Prostate gland (tissue), 2 donors: Measurements from ENCODE around the gene ACACB. TPM values are rescaled to one million over a fixed set of nuclear protein-coding genes. Genes with fewer than 3 reads are reported as not detected.

Experiments used
- DNase-seq: peaks from one replicate; pipeline ENCODE4 v3.0.0-alpha.2; 2019; ENCODE audit warnings: low spot score
- H3K27ac ChIP-seq, 2 donors: fragments of 200-600 bp; sonication (generic); 2 replicates each; pipeline ENCODE4 v1.5.1; 2017 to 2019
- H3K27me3 ChIP-seq: fragments of 200-600 bp; sonication (generic); replicated peaks from 2 replicates; pipeline ENCODE4 v1.5.1; 2019; ENCODE audit not compliant: insufficient read depth
- H3K36me3 ChIP-seq, 2 donors: fragments of 200-600 bp; sonication (generic); 1 replicate in 1 of 2; 2 replicates in 1 of 2; pipeline versions ENCODE4 v1.5.1 to v1.8.1; 2017 to 2019
- H3K4me1 ChIP-seq: fragments of 200-600 bp; sonication (generic); replicated peaks from 2 replicates; pipeline ENCODE4 v1.5.1; 2019
- H3K4me3 ChIP-seq, 2 donors: fragments of 200-600 bp; sonication (generic); 2 replicates each; pipeline ENCODE4 v1.5.1; 2017 to 2019
- H3K9me3 ChIP-seq: fragments of 200-600 bp; sonication (generic); 2 replicates; pipeline ENCODE4 v1.5.1; 2017
- CTCF ChIP-seq, 4 experiments: fragments of 200-600 bp in 2 of 4; fragments of 450-650 bp in 2 of 4; sonication (generic) in 2 of 4; IDR thresholded peaks; 1 replicate in 3 of 4; 2 replicates in 1 of 4; pipeline ENCODE4 v1.5.1; 2016 to 2019; ENCODE audit warnings: antibody characterized with exemption in 4 of 4, mild to moderate bottlenecking in 2 of 4, moderate library complexity in 2 of 4
- POLR2A ChIP-seq: fragments of 450-650 bp; IDR thresholded peaks from one replicate; pipeline ENCODE4 v1.6.1; 2016; ENCODE audit warnings: antibody characterized with exemption, mild to moderate bottlenecking
- POLR2AphosphoS5 ChIP-seq: sonication (generic); formaldehyde crosslinking; IDR thresholded peaks from one replicate; pipeline ENCODE4 v1.6.1; 2017; ENCODE audit warnings: antibody characterized with exemption
- WGBS: methylation state at CpG from one replicate; pipeline ENCODE4 v1.1.5; 2018; 5-methylcytosine and 5-hydroxymethylcytosine counted together
- intact Hi-C: fragments of 100-400 bp; cut with DNase I; formaldehyde crosslinking; loops from one replicate; pipeline ENCODE4 v1.14.2; 2022
- total RNA-seq, 2 donors: library from RNA; depleted of rRNA; stranded (reverse); fragments of >200 nt; gene quantifications; one replicate each; pipeline ENCODE4 v1.1.0, GENCODE V29; 2016

The ACACB gene
- total RNA-seq, 2 donors from 2014 or later: 52.5 to 63.3 TPM

GRCh38 chr12:109286252-109286651 lies 169.9 kb downstream of the ACACB start:
- no peaks in the 10 kb centered on the region for H3K4me1 ChIP-seq
- no peaks in the 10 kb centered on the region for H3K36me3 ChIP-seq
- H3K27ac ChIP-seq: no peak overlapping the region
- no peak overlapping the region for H3K4me3 ChIP-seq
- no peak for DNase-seq
- H3K9me3 ChIP-seq: no peaks in the 10 kb centered on the region
- intact Hi-C loops: no loop called here
- H3K27me3 ChIP-seq: no peaks in the 10 kb centered on the region
- TF ChIP-seq CTCF (IDR thresholded peaks at IDR 0.05) (no peak), POLR2AphosphoS5 (no peak), POLR2A (no peak)

GRCh38 chr12:109286652-109287051 lies 170.3 kb downstream of the ACACB start:
- TF ChIP-seq POLR2A (no peak), CTCF (IDR thresholded peaks at IDR 0.05) (no peak), POLR2AphosphoS5 (no peak)
- intact Hi-C loops: no loop called here
- no peaks in the 10 kb centered on the region for H3K27me3 ChIP-seq
- H3K27ac ChIP-seq: no peak overlapping the region
- H3K4me3 ChIP-seq: no peak overlapping the region
- 91% methylated on average over 4 of the region's 4 CpGs for WGBS
- no peak for DNase-seq
- no peaks in the 10 kb centered on the region for H3K9me3 ChIP-seq
- H3K36me3 ChIP-seq: no peaks in the 10 kb centered on the region
- no peaks in the 10 kb centered on the region for H3K4me1 ChIP-seq

- intact Hi-C loops: no loop called here
- 83% methylated on average over 7 of the region's 7 CpGs for WGBS
These were observed 170.8 kb downstream of the ACACB start for GRCh38 chr12:109287181-109287580.

GRCh38 chr12:109287811-109288469 lies 171.6 kb downstream of the ACACB start:
- WGBS: 85% methylated on average over 16 of the region's 16 CpGs
- no peak overlapping the region for H3K27ac ChIP-seq
- intact Hi-C loops: no loop called here

More at GRCh38 chr12:109287181-109287580, 170.8 kb downstream of the ACACB start:
- H3K36me3 ChIP-seq: no peaks in the 10 kb centered on the region
- H3K27ac ChIP-seq: no peak overlapping the region
- no peaks in the 10 kb centered on the region for H3K27me3 ChIP-seq
- no peak for DNase-seq
- TF ChIP-seq CTCF (IDR thresholded peaks at IDR 0.05): no peak
- no peak for TF ChIP-seq POLR2AphosphoS5
- TF ChIP-seq POLR2A: no peak
- no peak overlapping the region for H3K4me3 ChIP-seq
- no peaks in the 10 kb centered on the region for H3K4me1 ChIP-seq
- no peaks in the 10 kb centered on the region for H3K9me3 ChIP-seq

More at GRCh38 chr12:109287811-109288469, 171.6 kb downstream of the ACACB start:
- no peak overlapping the region for H3K4me3 ChIP-seq
- H3K9me3 ChIP-seq: no peaks in the 10 kb centered on the region
- no peak for TF ChIP-seq CTCF (IDR thresholded peaks at IDR 0.05)
- no peak for TF ChIP-seq POLR2A
- TF ChIP-seq POLR2AphosphoS5: no peak
- no peaks in the 10 kb centered on the region for H3K36me3 ChIP-seq
- DNase-seq: no peak
- no peaks in the 10 kb centered on the region for H3K27me3 ChIP-seq
- H3K4me1 ChIP-seq: no peaks in the 10 kb centered on the region
